ENCODE data around the gene ADARB1. TPM values are rescaled to one million over a fixed set of nuclear protein-coding genes. Genes with fewer than 3 reads are reported as not detected.

Gene ADARB1
- total and polyA plus RNA-seq, 2 of the 8 experiments (the other 6 are each of a cell fraction or from before 2014, with no cell fraction given): 4.7 to 14.9 TPM

DNA sequence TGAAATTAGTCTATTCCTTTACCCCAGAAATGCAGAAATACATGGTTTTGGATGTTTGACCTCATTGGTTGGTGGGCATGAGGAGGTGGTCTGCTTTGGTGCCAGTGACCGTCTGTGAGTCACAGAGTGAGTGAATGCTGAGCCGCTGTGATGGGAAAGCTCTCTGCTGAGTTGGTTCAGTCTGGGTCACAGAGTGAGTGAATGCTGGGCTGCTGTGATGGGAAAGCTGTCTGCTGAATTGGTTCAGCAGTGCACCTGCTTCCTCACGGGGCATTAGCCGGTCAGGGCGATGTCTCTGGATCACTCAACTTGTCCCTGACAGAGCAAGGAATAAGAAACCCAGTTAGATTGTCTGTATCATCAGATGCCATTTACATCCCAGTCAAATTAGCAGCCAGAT is 40.8 kb downstream of the ADARB1 start:
- WGBS, 2 experiments (ENCODE audit: extremely low coverage in 1 of 2, insufficient coverage in 1 of 2, insufficient read length in 1 of 2, insufficient replicate concordance in 2 of 2, low coverage in 1 of 2, low lambda C conversion rate in 2 of 2, missing lambda C conversion rate in 1 of 2): 83% methylated on average over 5 of the region's 5 CpGs; no CpG with 5 or more reads in 1 of the 2 experiments
- CTCF ChIA-PET (ENCODE audit: partially characterized antibody): interaction anchor here (0.9 to 4.4 kb wide), 8 partner anchors 9 to 165 kb away, joined by 3 to 24 read pairs (median 4); no protein-coding TSS in a partner anchor

More for the DNA sequence above, 40.8 kb downstream of the ADARB1 start:
- no peak overlapping the region for H2BK5ac ChIP-seq (ENCODE audit: low read depth, low read length)
- H3K56ac ChIP-seq (replicated peaks; ENCODE audit: insufficient read length, low read depth, low read length): no peak overlapping the region
- no peaks in the 10 kb centered on the region for H3K9me3 ChIP-seq (ENCODE audit: insufficient read depth in 2 of 2, low read depth in 1 of 2, low read length in 1 of 2)
- no peak overlapping the region for H4K5ac ChIP-seq (ENCODE audit: insufficient read length, low read depth, low read length)
- no peak overlapping the region for H2BK20ac ChIP-seq (ENCODE audit: low read length)
- peaks cover 2% of the 10 kb centered on the region; the same call in 1 of the 2 replicates for H3K79me1 ChIP-seq (ENCODE audit: low read depth, low read length)
- H4K91ac ChIP-seq (replicated peaks; ENCODE audit: insufficient read length, low read length): no peak overlapping the region
- H2BK120ac ChIP-seq (replicated peaks; ENCODE audit: low read depth, low read length): no peak overlapping the region
- H3K23me2 ChIP-seq (ENCODE audit: low read depth, low read length): no peaks in the 10 kb centered on the region
- peaks cover 0 to 3% of the 10 kb centered on the region in 2 experiments for H4K20me1 ChIP-seq (replicated peaks in 1 of 2; ENCODE audit: control insufficient read depth in 1 of 2, insufficient read depth in 2 of 2, low read length in 2 of 2)
- FAIRE-seq (no peak), DNase-seq (ENCODE audit: low read depth in 1 of 2, low spot score in 2 of 2) (no peak)
- TF ChIP-seq ZNF274 (IDR thresholded peaks at IDR 0.05; ENCODE audit: borderline replicate concordance, extremely low read depth, low read length) (no peak), JUN (IDR thresholded peaks at IDR 0.05; ENCODE audit: low read depth, low read length) (no peak), KDM4A (IDR thresholded peaks at IDR 0.05; ENCODE audit: low read depth, low read length, severe bottlenecking) (no peak), BRCA1 (IDR thresholded peaks at IDR 0.05; ENCODE audit: low read depth, low read length) (no peak), SUZ12 (IDR thresholded peaks at IDR 0.05; ENCODE audit: low read length) (no peak), RFX5 (IDR thresholded peaks at IDR 0.05; ENCODE audit: borderline replicate concordance, low read depth, low read length) (no peak), ASH2L (IDR thresholded peaks at IDR 0.05; ENCODE audit: low read length) (no peak), CHD2 (IDR thresholded peaks at IDR 0.05; ENCODE audit: low read length) (no peak), EZH2 (IDR thresholded peaks at IDR 0.05; ENCODE audit: low read depth, low read length, severe bottlenecking) (no peak), RXRA (IDR thresholded peaks at IDR 0.05; ENCODE audit: insufficient read depth, low read depth, low read length) (no peak), SIX5 (IDR thresholded peaks at IDR 0.05; ENCODE audit: low read depth, low read length) (no peak), KDM5A (IDR thresholded peaks at IDR 0.05; ENCODE audit: low read length) (no peak)
- TF ChIP-seq, protein P1, sequence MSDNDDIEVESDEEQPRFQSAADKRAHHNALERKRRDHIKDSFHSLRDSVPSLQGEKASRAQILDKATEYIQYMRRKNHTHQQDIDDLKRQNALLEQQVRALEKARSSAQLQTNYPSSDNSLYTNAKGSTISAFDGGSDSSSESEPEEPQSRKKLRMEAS (IDR thresholded peaks at IDR 0.05): no peak
- POLR2A ChIA-PET (ENCODE audit: partially characterized antibody): no interaction called here
- no peak overlapping the region for H3K27ac ChIP-seq (ENCODE audit: low read depth, low read length)
- no peak overlapping the region for H2BK15ac ChIP-seq (ENCODE audit: low read length)
- no peak overlapping the region for H3K18ac ChIP-seq (ENCODE audit: extremely low read depth, low read length)
- H3K4me2 ChIP-seq (ENCODE audit: insufficient read depth in 1 of 2, low read depth in 2 of 2, low read length in 2 of 2): no peak overlapping the region
- H3K14ac ChIP-seq (ENCODE audit: insufficient read length): no peak overlapping the region
- no peak overlapping the region; the same call in 1 of the 2 replicates for H4K8ac ChIP-seq (ENCODE audit: extremely low read depth, insufficient read depth, low read length)
- H3K4ac ChIP-seq (replicated peaks; ENCODE audit: insufficient read length, low read depth, low read length): no peak overlapping the region
- H3K4me1 ChIP-seq (replicated peaks in 1 of 4; ENCODE audit: control insufficient read depth in 3 of 4, insufficient read depth in 4 of 4, low read length in 3 of 4): no peaks in the 10 kb centered on the region
- no peak overlapping the region for H3K4me3 ChIP-seq (ENCODE audit: extremely low read depth in 1 of 4, insufficient read depth in 2 of 4, low read depth in 3 of 4, low read length in 4 of 4)
- no peak overlapping the region for H2AFZ ChIP-seq (ENCODE audit: low read length)
- H3K36me3 ChIP-seq (ENCODE audit: control insufficient read depth in 2 of 4, insufficient read depth in 4 of 4, low read length in 3 of 4): no peaks in the 10 kb centered on the region
- no peaks in the 10 kb centered on the region for H3K27me3 ChIP-seq (replicated peaks in 1 of 4; ENCODE audit: control insufficient read depth in 3 of 4, extremely low read depth in 1 of 4, insufficient read depth in 3 of 4, low read length in 3 of 4)
- H3K9ac ChIP-seq (replicated peaks in 1 of 4; ENCODE audit: extremely low read depth in 1 of 4, low read depth in 3 of 4, low read length in 3 of 4): no peak overlapping the region
- H3K23ac ChIP-seq (ENCODE audit: insufficient read length): no peak overlapping the region
- H3K79me2 ChIP-seq (ENCODE audit: control insufficient read depth in 1 of 2, insufficient read depth in 2 of 2, low read length in 2 of 2): no peaks in the 10 kb centered on the region
- H2BK12ac ChIP-seq (ENCODE audit: low read depth, low read length): no peak overlapping the region
- H2AK5ac ChIP-seq (ENCODE audit: low read depth, low read length): no peak overlapping the region

All from H1 (cell line).